Measurements from ENCODE around the gene NDUFS3.

The NDUFS3 gene

DNA sequence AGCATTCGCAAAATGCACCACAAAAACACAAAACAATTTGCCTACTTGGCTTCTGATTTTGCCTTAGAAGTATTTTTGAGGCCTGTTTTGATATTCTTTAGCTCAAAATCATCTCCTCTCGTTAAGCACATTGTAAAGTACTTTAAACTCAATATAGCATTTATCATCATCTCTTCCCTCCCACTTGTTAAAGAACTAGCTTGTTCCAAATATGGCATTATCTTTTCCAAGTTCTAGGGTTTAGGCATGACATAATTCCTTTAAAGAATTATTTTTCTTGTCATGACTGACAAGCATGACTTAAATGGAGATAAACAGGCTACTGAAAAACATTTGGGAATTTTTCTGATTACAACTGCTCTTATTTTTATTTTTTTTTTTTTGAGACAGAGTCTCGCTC lies 47.2 kb upstream of the NDUFS3 start:
- peaks cover 4% of the 10 kb centered on the region; the same call in 1 of the 2 replicates for H4K20me1 ChIP-seq (ENCODE audit: insufficient read depth, low read length)
- TF ChIP-seq EZH2 (IDR thresholded peaks at IDR 0.05; ENCODE audit: borderline replicate concordance, low read length) = no peak
- TF ChIP-seq CTCF (IDR thresholded peaks at IDR 0.05; ENCODE audit: low read length) = no peak
- no peaks in the 10 kb centered on the region for H3K9me2 ChIP-seq (ENCODE audit: low read depth, low read length)
- H3K9ac ChIP-seq (ENCODE audit: low read length) = no peak overlapping the region
- peaks cover 100% of the 10 kb centered on the region for H3K79me2 ChIP-seq (ENCODE audit: insufficient read depth, low read length)
- H3K27me3 ChIP-seq (ENCODE audit: insufficient read depth, low read length) = no peaks in the 10 kb centered on the region
- H3K4me3 ChIP-seq (ENCODE audit: low read depth, low read length, poor library complexity, severe bottlenecking) = no peak overlapping the region
- H3F3A ChIP-seq (ENCODE audit: insufficient read depth, low read length) = no peaks in the 10 kb centered on the region
- no peak overlapping the region for H3K27ac ChIP-seq (ENCODE audit: low read depth, low read length, poor library complexity, severe bottlenecking)
- H3K4me2 ChIP-seq (ENCODE audit: low read length) = no peak overlapping the region
- peaks cover 17% of the 10 kb centered on the region; the same call in 1 of the 2 replicates for H3K36me3 ChIP-seq (ENCODE audit: insufficient read depth, low read length)
- H3K4me1 ChIP-seq (ENCODE audit: insufficient read depth, low read length, severe bottlenecking) = peaks cover 45% of the 10 kb centered on the region
- H3K9me3 ChIP-seq (ENCODE audit: low read length) = no peaks in the 10 kb centered on the region
- H2AFZ ChIP-seq (ENCODE audit: low read length) = no peak overlapping the region

GRCh38 chr11:47532597-47533213 lies 46.2 kb upstream of the NDUFS3 start:
- Histone ChIP-seq H3K9me3 (ENCODE audit: low read length) (no peaks in the 10 kb centered on the region), H3K36me3 (ENCODE audit: insufficient read depth, low read length) (peaks cover 18% of the 10 kb centered on the region; the same call in 1 of the 2 replicates), H3K9me2 (ENCODE audit: low read depth, low read length) (no peaks in the 10 kb centered on the region), H3K79me2 (ENCODE audit: insufficient read depth, low read length) (peaks cover 100% of the 10 kb centered on the region), H3K4me1 (ENCODE audit: insufficient read depth, low read length, severe bottlenecking) (peaks cover 35% of the 10 kb centered on the region), H2AFZ (ENCODE audit: low read length) (no peak overlapping the region), H3K4me3 (ENCODE audit: low read depth, low read length, poor library complexity, severe bottlenecking) (no peak overlapping the region), H3K27ac (ENCODE audit: low read depth, low read length, poor library complexity, severe bottlenecking) (no peak overlapping the region), H3K4me2 (ENCODE audit: low read length) (no peak overlapping the region), H3K27me3 (ENCODE audit: insufficient read depth, low read length) (no peaks in the 10 kb centered on the region), H3K9ac (ENCODE audit: low read length) (no peak overlapping the region; the same call in 1 of the 2 replicates), H3F3A (ENCODE audit: insufficient read depth, low read length) (no peaks in the 10 kb centered on the region), H4K20me1 (ENCODE audit: insufficient read depth, low read length) (peaks cover 7% of the 10 kb centered on the region; the same call in 1 of the 2 replicates)
- TF ChIP-seq EZH2 (IDR thresholded peaks at IDR 0.05; ENCODE audit: borderline replicate concordance, low read length) (no peak), CTCF (IDR thresholded peaks at IDR 0.05; ENCODE audit: low read length) (no peak)

DNA sequence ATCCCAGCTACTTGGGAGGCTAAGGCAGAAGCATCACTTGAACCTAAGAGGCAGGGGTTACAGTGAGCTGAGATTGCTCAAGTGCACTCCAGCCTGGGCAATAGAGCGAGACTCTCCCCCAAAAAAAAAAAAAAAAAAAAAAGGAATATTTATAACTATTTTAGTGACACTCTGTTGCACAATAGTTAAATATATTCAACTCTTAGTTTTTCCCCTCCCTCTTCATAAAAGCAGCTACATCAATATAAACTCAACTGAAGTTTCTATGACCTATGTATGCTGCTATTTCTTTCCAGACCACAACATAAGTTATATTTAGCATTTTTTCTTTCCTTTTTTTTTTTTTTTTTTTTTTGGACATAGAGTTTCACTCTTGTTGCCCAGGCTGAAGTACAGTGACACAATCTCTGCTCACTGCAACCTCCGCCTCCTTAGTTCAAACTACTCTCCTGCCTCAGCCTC lies 45.2 kb upstream of the NDUFS3 start:
- Histone ChIP-seq H4K20me1 (ENCODE audit: insufficient read depth, low read length) (peaks cover 7% of the 10 kb centered on the region; the same call in 1 of the 2 replicates), H3K4me2 (ENCODE audit: low read length) (no peak overlapping the region), H3K36me3 (ENCODE audit: insufficient read depth, low read length) (peaks cover 16% of the 10 kb centered on the region; the same call in 1 of the 2 replicates), H3K9ac (ENCODE audit: low read length) (no peak overlapping the region), H3K4me3 (ENCODE audit: low read depth, low read length, poor library complexity, severe bottlenecking) (no peak overlapping the region), H3K79me2 (ENCODE audit: insufficient read depth, low read length) (peaks cover 100% of the 10 kb centered on the region), H3K9me3 (ENCODE audit: low read length) (no peaks in the 10 kb centered on the region), H3K27ac (ENCODE audit: low read depth, low read length, poor library complexity, severe bottlenecking) (no peak overlapping the region), H3F3A (ENCODE audit: insufficient read depth, low read length) (no peaks in the 10 kb centered on the region), H3K9me2 (ENCODE audit: low read depth, low read length) (no peaks in the 10 kb centered on the region), H3K4me1 (ENCODE audit: insufficient read depth, low read length, severe bottlenecking) (peaks cover 34% of the 10 kb centered on the region), H2AFZ (ENCODE audit: low read length) (no peak overlapping the region), H3K27me3 (ENCODE audit: insufficient read depth, low read length) (no peaks in the 10 kb centered on the region)
- TF ChIP-seq EZH2 (IDR thresholded peaks at IDR 0.05; ENCODE audit: borderline replicate concordance, low read length) (no peak), CTCF (IDR thresholded peaks at IDR 0.05; ENCODE audit: low read length) (no peak)
